HepG2 (cell line): ENCODE measurements around the gene ARHGAP45. TPM values are rescaled to one million over a fixed set of nuclear protein-coding genes. Genes with fewer than 3 reads are reported as not detected.

ENCODE experiments used
- ARID2 ChIP-seq: sonication (generic); formaldehyde crosslinking; IDR thresholded peaks from 2 replicates; pipeline ENCODE4 v1.8.1; 2022; ENCODE audit warnings: mild to moderate bottlenecking, missing genetic modification reagents, borderline replicate concordance
- FOSL1 ChIP-seq: sonication (generic); formaldehyde crosslinking; IDR thresholded peaks from 2 replicates; pipeline ENCODE4 v1.9.0; 2021; ENCODE audit warnings: missing genetic modification reagents, borderline replicate concordance
- HINFP ChIP-seq: sonication (generic); formaldehyde crosslinking; IDR thresholded peaks from 2 replicates; pipeline ENCODE4 v1.4.0; 2020; ENCODE audit warnings: low read depth, mild to moderate bottlenecking, missing genetic modification reagents
- HMG20A ChIP-seq: IDR thresholded peaks from 2 replicates; pipeline ENCODE4 v1.6.1; 2016; ENCODE audit warnings: borderline replicate concordance
- HNF1B ChIP-seq: sonication (generic); formaldehyde crosslinking; IDR thresholded peaks from 2 replicates; pipeline ENCODE4 v1.5.1; 2020; ENCODE audit warnings: mild to moderate bottlenecking, moderate library complexity, missing genetic modification reagents
- NFKB2 ChIP-seq: sonication (generic); formaldehyde crosslinking; IDR thresholded peaks from 2 replicates; pipeline ENCODE4 v1.4.0; 2020; ENCODE audit warnings: missing genetic modification reagents, borderline replicate concordance
- NFYB ChIP-seq: sonication (generic); formaldehyde crosslinking; IDR thresholded peaks from 2 replicates; pipeline ENCODE4 v1.4.0; 2020; ENCODE audit warnings: missing genetic modification reagents
- PHF8 ChIP-seq: sonication (generic); formaldehyde crosslinking; IDR thresholded peaks from 2 replicates; pipeline ENCODE4 v1.5.0; 2020; ENCODE audit warnings: missing genetic modification reagents
- POLR2G ChIP-seq: fragments of 200-400 bp; formaldehyde crosslinking; IDR thresholded peaks from 2 replicates; pipeline ENCODE4 v1.6.1; 2018; ENCODE audit warnings: mild to moderate bottlenecking, low read depth, low read length, moderate library complexity
- SATB2 ChIP-seq: sonication (generic); formaldehyde crosslinking; IDR thresholded peaks from 2 replicates; pipeline ENCODE4 v1.5.0; 2020; ENCODE audit warnings: missing genetic modification reagents
- SOX6 ChIP-seq, 2 experiments: fragments of 450-650 bp in 1 of 2; sonication (generic) in 1 of 2; formaldehyde crosslinking in 1 of 2; IDR thresholded peaks; 2 replicates each; pipeline versions ENCODE4 v1.4.0 to v1.6.1; 2017 to 2020; ENCODE audit warnings: antibody characterized with exemption in 1 of 2, mild to moderate bottlenecking in 1 of 2, missing genetic modification reagents in 1 of 2
- ZFP37 ChIP-seq: sonication (generic); formaldehyde crosslinking; IDR thresholded peaks from 2 replicates; pipeline ENCODE4 v1.4.0; 2020; ENCODE audit warnings: missing genetic modification reagents, borderline replicate concordance
- ZFY ChIP-seq: sonication (generic); formaldehyde crosslinking; IDR thresholded peaks from 2 replicates; pipeline ENCODE4 v1.4.0; 2020; ENCODE audit warnings: missing genetic modification reagents
- ZNF205 ChIP-seq: IDR thresholded peaks from 2 replicates; pipeline ENCODE4 v1.6.1; 2018; ENCODE audit warnings: missing biosample characterization, missing genetic modification reagents
- ZNF34 ChIP-seq: sonication (generic); formaldehyde crosslinking; IDR thresholded peaks from 2 replicates; pipeline ENCODE4 v1.4.0; 2020; ENCODE audit warnings: mild to moderate bottlenecking, missing genetic modification reagents, borderline replicate concordance
- ZNF550 ChIP-seq: sonication (generic); formaldehyde crosslinking; IDR thresholded peaks from 2 replicates; pipeline ENCODE4 v1.4.0; 2020; ENCODE audit warnings: mild to moderate bottlenecking, missing genetic modification reagents, borderline replicate concordance
- ZNF567 ChIP-seq: sonication (generic); formaldehyde crosslinking; IDR thresholded peaks from 2 replicates; pipeline ENCODE4 v1.8.1; 2023; ENCODE audit warnings: mild to moderate bottlenecking, missing genetic modification reagents, borderline replicate concordance
- ZNF576 ChIP-seq: sonication (generic); formaldehyde crosslinking; IDR thresholded peaks from 2 replicates; pipeline ENCODE4 v1.4.0; 2020; ENCODE audit warnings: mild to moderate bottlenecking, missing genetic modification reagents
- polyA plus RNA-seq, 8 experiments: library from polyadenylated mRNA; depleted of rRNA in 3 of 8; stranded (reverse) in 7 of 8; unstranded in 1 of 8; fragments of >200 nt; fragmentation: Illumina TruSeq in 4 of 8; extraction: Trizol in 4 of 8; gene quantifications; 2 replicates each; pipeline versions ENCODE4 v1.2.1 to v1.2.3, GENCODE V29; 2011 to 2016; ENCODE audit warnings: low read depth in 4 of 8, missing spikeins in 1 of 8, mixed read lengths in 1 of 8; ENCODE audit not compliant: insufficient read depth in 1 of 8
- total RNA-seq, 5 experiments: library from RNA; depleted of rRNA; stranded (reverse); fragments of >200 nt; fragmentation: Illumina TruSeq; extraction: Trizol; gene quantifications; 2 replicates each; pipeline ENCODE4 v1.2.3, GENCODE V29; 2016; ENCODE audit warnings: low read depth in 1 of 5
- TF ChIP-seq, protein P1 (sequence below): sonication (generic); formaldehyde crosslinking; IDR thresholded peaks from 2 replicates; pipeline ENCODE4 v1.8.1; 2022; ENCODE audit warnings: mild to moderate bottlenecking, missing genetic modification reagents
- TF ChIP-seq, protein P2 (sequence below): sonication (generic); formaldehyde crosslinking; IDR thresholded peaks from 2 replicates; pipeline ENCODE4 v1.4.0; 2020; ENCODE audit warnings: missing genetic modification reagents
- TF ChIP-seq, protein P3 (sequence below): fragments of 450-650 bp; IDR thresholded peaks from 2 replicates; pipeline ENCODE4 v1.6.1; 2017

The ARHGAP45 gene
- total and polyA plus RNA-seq, 2 of the 13 experiments (the other 11 are each of a cell fraction or from before 2014, with no cell fraction given) = 0.84 to 32.0 TPM

DNA sequence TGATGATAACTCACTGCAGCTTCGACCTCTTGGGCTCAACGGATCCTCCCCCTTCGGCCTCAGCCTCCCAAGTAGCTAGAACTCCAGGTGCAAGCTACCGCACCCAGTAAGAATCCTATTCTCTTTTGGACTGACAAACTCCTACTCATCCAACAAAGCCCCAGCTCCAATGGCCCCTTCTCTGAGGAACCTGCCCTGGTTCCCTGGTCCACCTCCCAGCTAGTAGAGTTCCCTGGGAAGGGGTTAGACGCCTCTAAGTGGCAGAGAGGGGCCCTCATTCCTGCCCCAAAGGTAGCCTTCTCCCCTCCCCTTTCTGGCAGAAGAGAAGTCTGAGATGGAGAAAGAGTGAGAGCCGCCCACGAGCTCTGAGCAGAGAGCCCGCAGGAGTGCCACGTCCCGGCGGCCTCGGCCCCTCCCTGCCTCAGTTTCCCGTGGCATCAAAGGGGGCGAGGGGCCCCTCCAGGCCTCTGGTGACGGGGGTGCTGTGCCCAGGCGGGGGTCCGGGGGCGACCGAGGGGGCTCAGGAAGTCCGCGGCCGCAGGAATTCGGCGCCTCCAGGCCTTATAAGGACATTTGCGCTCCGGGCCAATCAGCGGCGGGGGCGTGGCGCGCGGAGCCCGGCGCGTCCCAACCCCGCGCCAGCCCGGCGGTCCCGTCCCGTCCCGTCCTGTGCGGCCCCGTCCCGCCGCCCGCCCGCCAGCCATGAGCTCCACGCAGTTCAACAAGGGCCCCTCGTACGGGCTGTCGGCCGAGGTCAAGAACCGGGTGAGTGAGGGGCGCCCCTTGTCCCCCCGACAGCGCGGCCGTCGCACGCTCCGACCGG lies 40.8 kb upstream of the ARHGAP45 start, which contains the start of gene CNN2 (continued):
- TF ChIP-seq, protein P1, sequence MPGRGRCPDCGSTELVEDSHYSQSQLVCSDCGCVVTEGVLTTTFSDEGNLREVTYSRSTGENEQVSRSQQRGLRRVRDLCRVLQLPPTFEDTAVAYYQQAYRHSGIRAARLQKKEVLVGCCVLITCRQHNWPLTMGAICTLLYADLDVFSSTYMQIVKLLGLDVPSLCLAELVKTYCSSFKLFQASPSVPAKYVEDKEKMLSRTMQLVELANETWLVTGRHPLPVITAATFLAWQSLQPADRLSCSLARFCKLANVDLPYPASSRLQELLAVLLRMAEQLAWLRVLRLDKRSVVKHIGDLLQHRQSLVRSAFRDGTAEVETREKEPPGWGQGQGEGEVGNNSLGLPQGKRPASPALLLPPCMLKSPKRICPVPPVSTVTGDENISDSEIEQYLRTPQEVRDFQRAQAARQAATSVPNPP (CRISPR knock-in tag) = 0 out of 2 replicates have a peak, but pooled peaks have one; percentile 79
- TF ChIP-seq SOX6 (IDR thresholded peaks at IDR 0.05) = no peak
- 0 out of 2 replicates have a peak, but pooled peaks have one; percentile 8 for TF ChIP-seq SOX6 (CRISPR knock-in tag; IDR thresholded peaks at IDR 0.05)
- TF ChIP-seq, protein P2, sequence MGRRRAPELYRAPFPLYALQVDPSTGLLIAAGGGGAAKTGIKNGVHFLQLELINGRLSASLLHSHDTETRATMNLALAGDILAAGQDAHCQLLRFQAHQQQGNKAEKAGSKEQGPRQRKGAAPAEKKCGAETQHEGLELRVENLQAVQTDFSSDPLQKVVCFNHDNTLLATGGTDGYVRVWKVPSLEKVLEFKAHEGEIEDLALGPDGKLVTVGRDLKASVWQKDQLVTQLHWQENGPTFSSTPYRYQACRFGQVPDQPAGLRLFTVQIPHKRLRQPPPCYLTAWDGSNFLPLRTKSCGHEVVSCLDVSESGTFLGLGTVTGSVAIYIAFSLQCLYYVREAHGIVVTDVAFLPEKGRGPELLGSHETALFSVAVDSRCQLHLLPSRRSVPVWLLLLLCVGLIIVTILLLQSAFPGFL (CRISPR knock-in tag) = no peak
- TF ChIP-seq HMG20A (CRISPR knock-in tag) = no peak
- TF ChIP-seq POLR2G = peak; percentile 72
- TF ChIP-seq ZNF576 (CRISPR knock-in tag) = no peak
- peak; percentile 72 for TF ChIP-seq PHF8 (CRISPR knock-in tag)
- TF ChIP-seq HNF1B = peak; percentile 15; the same call in 1 of the 2 replicates
- no peak for TF ChIP-seq SATB2 (CRISPR knock-in tag)
- TF ChIP-seq NFYB (CRISPR knock-in tag) = peak; percentile 74
- TF ChIP-seq ZNF205 (CRISPR knock-in tag) = no peak
- TF ChIP-seq FOSL1 (CRISPR knock-in tag) = no peak
- TF ChIP-seq ZNF567 = no peak
- TF ChIP-seq ZNF34 (CRISPR knock-in tag) = no peak
- TF ChIP-seq ZFP37 (CRISPR knock-in tag) = no peak
- no peak for TF ChIP-seq ARID2 (CRISPR knock-in tag)
- 0 out of 2 replicates have a peak, but pooled peaks have one; percentile 12 for TF ChIP-seq HINFP
- TF ChIP-seq, protein P3, sequence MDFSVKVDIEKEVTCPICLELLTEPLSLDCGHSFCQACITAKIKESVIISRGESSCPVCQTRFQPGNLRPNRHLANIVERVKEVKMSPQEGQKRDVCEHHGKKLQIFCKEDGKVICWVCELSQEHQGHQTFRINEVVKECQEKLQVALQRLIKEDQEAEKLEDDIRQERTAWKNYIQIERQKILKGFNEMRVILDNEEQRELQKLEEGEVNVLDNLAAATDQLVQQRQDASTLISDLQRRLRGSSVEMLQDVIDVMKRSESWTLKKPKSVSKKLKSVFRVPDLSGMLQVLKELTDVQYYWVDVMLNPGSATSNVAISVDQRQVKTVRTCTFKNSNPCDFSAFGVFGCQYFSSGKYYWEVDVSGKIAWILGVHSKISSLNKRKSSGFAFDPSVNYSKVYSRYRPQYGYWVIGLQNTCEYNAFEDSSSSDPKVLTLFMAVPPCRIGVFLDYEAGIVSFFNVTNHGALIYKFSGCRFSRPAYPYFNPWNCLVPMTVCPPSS = no peak
- TF ChIP-seq ZFY (CRISPR knock-in tag) = peak; percentile 64
- TF ChIP-seq ZNF550 (CRISPR knock-in tag) = 0 out of 2 replicates have a peak, but pooled peaks have one; percentile 34
- TF ChIP-seq NFKB2 (CRISPR knock-in tag) = 0 out of 2 replicates have a peak, but pooled peaks have one; percentile 22
